Mononuclear cell (primary cell): Measurements from ENCODE around the gene ITPR3. TPM values are rescaled to one million over a fixed set of nuclear protein-coding genes. Genes with fewer than 3 reads are reported as not detected.

Experiments
- H3K27me3 ChIP-seq: 2 replicates; pipeline ENCODE4 v1.6.0; 2011; ENCODE audit warnings: low read length, control low read depth; ENCODE audit not compliant: insufficient read depth
- H3K4me1 ChIP-seq: 2 replicates; pipeline ENCODE4 v1.5.1; 2011; ENCODE audit warnings: mild to moderate bottlenecking, low read length, control low read depth; ENCODE audit not compliant: insufficient read depth
- H3K4me3 ChIP-seq: 2 replicates; pipeline ENCODE4 v1.5.1; 2011; ENCODE audit warnings: mild to moderate bottlenecking, low read length, moderate library complexity
- H3K9me3 ChIP-seq: 2 replicates; pipeline ENCODE4 v1.5.1; 2011; ENCODE audit warnings: low read depth, mild to moderate bottlenecking, control low read depth, low read length
- total RNA-seq: library from RNA; depleted of rRNA; stranded (reverse); fragments of >200 nt; gene quantifications from one replicate; pipeline ENCODE4 v1.2.3, GENCODE V29; 2012

The ITPR3 gene
- total RNA-seq, 1 donor, result 13.6 TPM

- Histone ChIP-seq H3K4me1 (no peaks in the 10 kb centered on the region), H3K9me3 (no peaks in the 10 kb centered on the region), H3K4me3 (no peak overlapping the region), H3K27me3 (no peaks in the 10 kb centered on the region)
Observed at GRCh38 chr6:33721508-33721907, 100.4 kb downstream of the ITPR3 start.

- no peaks in the 10 kb centered on the region for H3K9me3 ChIP-seq
- H3K27me3 ChIP-seq, result no peaks in the 10 kb centered on the region
- no peaks in the 10 kb centered on the region for H3K4me1 ChIP-seq
- H3K4me3 ChIP-seq, result no peak overlapping the region
Observed at GRCh38 chr6:33722103-33722623, 101.0 kb downstream of the ITPR3 start.

- H3K4me1 ChIP-seq, result no peaks in the 10 kb centered on the region
- no peaks in the 10 kb centered on the region for H3K27me3 ChIP-seq
- H3K9me3 ChIP-seq, result no peaks in the 10 kb centered on the region
- no peak overlapping the region for H3K4me3 ChIP-seq
Observed at GRCh38 chr6:33723371-33724085, 102.4 kb downstream of the ITPR3 start.

GRCh38 chr6:33724102-33725023 is 103.2 kb downstream of the ITPR3 start:
- Histone ChIP-seq H3K4me3 (no peak overlapping the region), H3K27me3 (no peaks in the 10 kb centered on the region), H3K4me1 (no peaks in the 10 kb centered on the region), H3K9me3 (no peaks in the 10 kb centered on the region)

- no peak overlapping the region for H3K4me3 ChIP-seq
- no peaks in the 10 kb centered on the region for H3K9me3 ChIP-seq
- no peaks in the 10 kb centered on the region for H3K27me3 ChIP-seq
- no peaks in the 10 kb centered on the region for H3K4me1 ChIP-seq
Observed at GRCh38 chr6:33725222-33725621, 104.1 kb downstream of the ITPR3 start.

GRCh38 chr6:33725891-33726673 is 105.0 kb downstream of the ITPR3 start:
- no peaks in the 10 kb centered on the region for H3K27me3 ChIP-seq
- H3K9me3 ChIP-seq, result no peaks in the 10 kb centered on the region
- no peak overlapping the region for H3K4me3 ChIP-seq
- no peaks in the 10 kb centered on the region for H3K4me1 ChIP-seq

- H3K4me1 ChIP-seq, result no peaks in the 10 kb centered on the region
- no peaks in the 10 kb centered on the region for H3K9me3 ChIP-seq
- H3K27me3 ChIP-seq, result no peaks in the 10 kb centered on the region
- no peak overlapping the region for H3K4me3 ChIP-seq
Observed at GRCh38 chr6:33726696-33727095, 105.6 kb downstream of the ITPR3 start.

- Histone ChIP-seq H3K9me3 (no peaks in the 10 kb centered on the region), H3K4me3 (no peak overlapping the region), H3K4me1 (no peaks in the 10 kb centered on the region), H3K27me3 (no peaks in the 10 kb centered on the region)
Observed at GRCh38 chr6:33727126-33727525, 106.0 kb downstream of the ITPR3 start.

- Histone ChIP-seq H3K4me1 (no peaks in the 10 kb centered on the region), H3K27me3 (no peaks in the 10 kb centered on the region), H3K4me3 (no peak overlapping the region), H3K9me3 (no peaks in the 10 kb centered on the region)
Observed at GRCh38 chr6:33727932-33728331, 106.8 kb downstream of the ITPR3 start.

- Histone ChIP-seq H3K4me1 (no peaks in the 10 kb centered on the region), H3K4me3 (no peak overlapping the region), H3K9me3 (no peaks in the 10 kb centered on the region), H3K27me3 (no peaks in the 10 kb centered on the region)
Observed at GRCh38 chr6:33728438-33728837, 107.3 kb downstream of the ITPR3 start.

GRCh38 chr6:33729059-33729458 is 107.9 kb downstream of the ITPR3 start:
- Histone ChIP-seq H3K4me1 (no peaks in the 10 kb centered on the region), H3K9me3 (no peaks in the 10 kb centered on the region), H3K4me3 (no peak overlapping the region), H3K27me3 (no peaks in the 10 kb centered on the region)

GRCh38 chr6:33730611-33731010 is 109.5 kb downstream of the ITPR3 start:
- Histone ChIP-seq H3K27me3 (no peaks in the 10 kb centered on the region), H3K9me3 (no peaks in the 10 kb centered on the region), H3K4me3 (no peak overlapping the region), H3K4me1 (no peaks in the 10 kb centered on the region)

GRCh38 chr6:33731035-33731434 is 109.9 kb downstream of the ITPR3 start:
- no peaks in the 10 kb centered on the region for H3K27me3 ChIP-seq
- no peaks in the 10 kb centered on the region for H3K9me3 ChIP-seq
- H3K4me1 ChIP-seq, result no peaks in the 10 kb centered on the region
- no peak overlapping the region for H3K4me3 ChIP-seq

- Histone ChIP-seq H3K9me3 (no peaks in the 10 kb centered on the region), H3K4me1 (no peaks in the 10 kb centered on the region), H3K27me3 (no peaks in the 10 kb centered on the region), H3K4me3 (no peak overlapping the region)
Observed at GRCh38 chr6:33731751-33732282, 110.7 kb downstream of the ITPR3 start.
